Measurements from ENCODE around the gene CADM2.

GRCh38 chr3:85244519-85244918 is 285.7 kb downstream of the CADM2 start:
- TF ChIP-seq CTCF (tag by site-specific recombination; IDR thresholded peaks at IDR 0.05), result no peak
- TF ChIP-seq ZBTB49 (tag by site-specific recombination; IDR thresholded peaks at IDR 0.05; ENCODE audit: low read depth), result no peak
- no peak for TF ChIP-seq ZNF140 (tag by site-specific recombination; IDR thresholded peaks at IDR 0.05)
- no peak for TF ChIP-seq ZNF776 (tag by site-specific recombination; IDR thresholded peaks at IDR 0.05; ENCODE audit: borderline replicate concordance)
- TF ChIP-seq ZNF10 (tag by site-specific recombination; IDR thresholded peaks at IDR 0.05), result no peak
- TF ChIP-seq REST (tag by site-specific recombination; IDR thresholded peaks at IDR 0.05), result no peak
- TF ChIP-seq OVOL3 (tag by site-specific recombination; IDR thresholded peaks at IDR 0.05), result no peak
- TF ChIP-seq ZNF37A (tag by site-specific recombination; IDR thresholded peaks at IDR 0.05), result no peak
- no peak for TF ChIP-seq ZNF391 (tag by site-specific recombination; IDR thresholded peaks at IDR 0.05; ENCODE audit: borderline replicate concordance, low read depth)
- TF ChIP-seq ZBTB20 (tag by site-specific recombination; IDR thresholded peaks at IDR 0.05), result no peak
- TF ChIP-seq KLF10 (tag by site-specific recombination; IDR thresholded peaks at IDR 0.05), result no peak
